ENCODE results near the gene GMPR2. TPM values are rescaled to one million over a fixed set of nuclear protein-coding genes. Genes with fewer than 3 reads are reported as not detected.

GMPR2 gene
- total RNA-seq, 1 donor from 2014 or later, result 73.2 TPM

DNA sequence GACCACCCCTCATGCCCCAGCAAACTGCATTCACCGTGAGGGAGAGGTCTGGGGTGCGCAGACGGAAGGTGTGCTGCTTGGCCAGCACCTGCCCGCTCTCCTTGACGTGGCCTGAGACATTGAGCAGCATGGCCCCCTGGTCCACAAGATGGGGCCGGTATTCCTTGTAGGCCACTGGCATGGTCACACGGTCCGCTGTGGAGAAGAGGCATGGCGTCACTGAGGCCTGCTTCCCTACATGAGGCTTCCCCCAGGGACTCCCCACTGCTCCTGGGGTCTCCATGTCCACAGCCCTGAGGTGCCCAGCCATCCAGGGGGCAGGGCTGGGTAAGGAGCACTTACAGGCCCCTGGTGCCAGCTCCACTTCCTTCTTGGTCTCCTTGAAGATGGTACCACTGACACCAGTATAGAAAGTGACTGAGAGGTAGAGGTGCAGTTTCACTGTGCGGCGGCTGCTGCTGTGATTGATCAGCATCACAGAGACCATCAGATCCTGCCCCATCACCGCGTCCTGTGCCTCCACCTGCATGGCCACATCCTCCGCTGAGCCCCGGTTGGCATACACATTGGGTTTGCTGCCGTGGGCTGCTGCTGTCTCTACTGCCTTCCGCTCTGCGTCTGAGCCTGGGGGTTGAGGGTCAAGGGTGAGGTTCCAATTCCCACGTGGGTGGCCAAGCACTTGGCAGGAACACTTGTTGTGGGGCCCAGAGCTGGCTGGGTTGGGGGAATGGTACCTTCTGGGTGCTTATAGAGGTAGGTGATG, 22.1 kb downstream of the GMPR2 start:
- H3K9me3 ChIP-seq, result no peaks in the 10 kb centered on the region
- H3K4me1 ChIP-seq, result peaks cover 5% of the 10 kb centered on the region
- H3K27me3 ChIP-seq, result no peaks in the 10 kb centered on the region
- TF ChIP-seq, protein P1, sequence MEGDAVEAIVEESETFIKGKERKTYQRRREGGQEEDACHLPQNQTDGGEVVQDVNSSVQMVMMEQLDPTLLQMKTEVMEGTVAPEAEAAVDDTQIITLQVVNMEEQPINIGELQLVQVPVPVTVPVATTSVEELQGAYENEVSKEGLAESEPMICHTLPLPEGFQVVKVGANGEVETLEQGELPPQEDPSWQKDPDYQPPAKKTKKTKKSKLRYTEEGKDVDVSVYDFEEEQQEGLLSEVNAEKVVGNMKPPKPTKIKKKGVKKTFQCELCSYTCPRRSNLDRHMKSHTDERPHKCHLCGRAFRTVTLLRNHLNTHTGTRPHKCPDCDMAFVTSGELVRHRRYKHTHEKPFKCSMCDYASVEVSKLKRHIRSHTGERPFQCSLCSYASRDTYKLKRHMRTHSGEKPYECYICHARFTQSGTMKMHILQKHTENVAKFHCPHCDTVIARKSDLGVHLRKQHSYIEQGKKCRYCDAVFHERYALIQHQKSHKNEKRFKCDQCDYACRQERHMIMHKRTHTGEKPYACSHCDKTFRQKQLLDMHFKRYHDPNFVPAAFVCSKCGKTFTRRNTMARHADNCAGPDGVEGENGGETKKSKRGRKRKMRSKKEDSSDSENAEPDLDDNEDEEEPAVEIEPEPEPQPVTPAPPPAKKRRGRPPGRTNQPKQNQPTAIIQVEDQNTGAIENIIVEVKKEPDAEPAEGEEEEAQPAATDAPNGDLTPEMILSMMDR (IDR thresholded peaks at IDR 0.05), result no peak
- H3K27ac ChIP-seq, result no peak overlapping the region
- no peak for ATAC-seq
- H3K36me3 ChIP-seq, result peaks cover 10% of the 10 kb centered on the region
- intact Hi-C loops (cut with DNase I), result no loop called here
- no peak overlapping the region for H3K4me3 ChIP-seq
- no peak for DNase-seq

DNA sequence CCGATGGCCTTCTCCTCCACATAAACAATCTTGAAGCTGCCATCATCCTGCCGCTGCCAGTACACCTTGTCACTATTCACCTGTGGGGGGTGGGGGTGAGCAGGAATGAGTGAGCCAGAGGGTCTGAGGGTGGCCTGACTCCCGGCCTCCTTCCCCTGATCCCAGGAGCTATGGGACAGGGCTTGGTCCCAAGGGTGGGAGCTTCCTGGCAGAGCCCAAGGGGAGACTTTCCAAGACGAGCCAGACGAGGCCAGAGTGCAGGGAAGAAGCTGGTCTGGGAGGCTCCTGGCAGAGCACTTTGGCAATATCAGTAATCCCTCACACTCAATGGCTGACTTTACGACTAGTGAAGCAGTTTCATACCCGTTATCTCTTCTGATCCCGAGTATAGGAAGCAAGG, 22.7 kb downstream of the GMPR2 start:
- no peak for DNase-seq
- no peak for ATAC-seq
- Histone ChIP-seq H3K4me1 (peaks cover 5% of the 10 kb centered on the region), H3K36me3 (peaks cover 10% of the 10 kb centered on the region), H3K9me3 (no peaks in the 10 kb centered on the region), H3K27me3 (no peaks in the 10 kb centered on the region), H3K27ac (no peak overlapping the region), H3K4me3 (no peak overlapping the region)
- TF ChIP-seq, protein P1 (IDR thresholded peaks at IDR 0.05), result no peak
- intact Hi-C loops (cut with DNase I), result no loop called here

DNA sequence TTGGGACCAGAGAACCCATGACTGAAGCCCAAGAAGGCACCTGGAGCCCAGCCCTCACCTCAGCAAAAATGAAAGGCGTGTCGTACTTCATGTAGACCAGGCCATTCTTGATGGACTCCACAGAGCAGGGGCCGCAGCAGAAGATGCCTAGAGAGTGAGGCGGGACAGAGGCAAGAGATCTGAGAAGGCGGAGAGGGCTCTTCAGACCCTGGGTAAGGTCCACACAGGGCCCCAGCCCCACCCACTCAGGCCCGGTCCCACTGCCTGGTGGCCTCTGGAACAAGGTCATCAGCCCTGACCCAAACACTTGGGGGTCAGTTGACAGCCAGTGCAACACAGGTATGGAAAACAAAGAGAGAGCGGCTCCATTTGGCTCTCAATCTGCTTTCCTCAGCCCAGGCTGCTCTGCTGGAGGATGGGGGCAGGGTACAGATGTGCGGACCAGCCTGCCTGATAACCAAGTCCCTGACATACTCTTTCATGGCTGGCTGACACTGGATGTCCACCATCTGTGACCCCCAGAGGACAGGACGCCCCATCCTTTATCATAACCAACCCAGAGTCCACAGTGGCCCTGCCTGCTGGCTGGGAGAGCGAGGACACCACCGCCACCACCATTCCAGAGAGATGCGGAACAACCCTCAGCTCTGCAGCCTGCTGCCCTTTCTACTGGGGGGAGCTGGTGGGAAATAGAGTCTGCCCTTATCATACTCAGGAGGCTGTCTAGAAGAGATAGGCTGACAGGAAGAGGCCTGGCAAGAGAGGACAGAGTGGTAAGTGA, 23.4 kb downstream of the GMPR2 start:
- TF ChIP-seq, protein P1 (IDR thresholded peaks at IDR 0.05), result no peak
- no peaks in the 10 kb centered on the region for H3K27me3 ChIP-seq
- H3K4me3 ChIP-seq, result no peak overlapping the region
- no peak for DNase-seq
- intact Hi-C loops (cut with DNase I), result no loop called here
- H3K4me1 ChIP-seq, result peaks cover 5% of the 10 kb centered on the region
- no peak for ATAC-seq
- peaks cover 10% of the 10 kb centered on the region for H3K36me3 ChIP-seq
- H3K9me3 ChIP-seq, result no peaks in the 10 kb centered on the region
- no peak overlapping the region for H3K27ac ChIP-seq

DNA sequence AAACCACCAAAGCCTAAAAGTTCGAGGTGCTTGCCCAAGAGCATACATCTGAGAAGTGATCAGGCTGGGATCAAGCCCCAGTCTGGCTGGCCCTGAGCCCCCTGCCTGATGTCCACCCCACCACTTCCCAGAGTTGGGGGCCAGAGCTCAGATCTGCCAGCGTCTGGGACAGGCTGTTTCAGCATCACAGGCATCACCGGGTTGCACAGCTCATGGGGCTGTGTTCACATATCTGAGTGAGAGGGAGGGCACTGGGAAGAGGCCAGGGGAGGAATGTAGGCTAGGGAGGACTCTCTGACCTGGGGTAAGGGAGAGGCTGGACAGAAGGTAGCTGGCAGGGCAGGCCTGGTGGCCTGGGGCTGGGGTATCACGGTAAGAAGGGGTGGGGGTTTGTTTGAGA, 24.2 kb downstream of the GMPR2 start:
- peaks cover 10% of the 10 kb centered on the region for H3K36me3 ChIP-seq
- no peaks in the 10 kb centered on the region for H3K27me3 ChIP-seq
- no peaks in the 10 kb centered on the region for H3K9me3 ChIP-seq
- DNase-seq, result no peak
- no peak overlapping the region for H3K27ac ChIP-seq
- intact Hi-C loops (cut with DNase I), result no loop called here
- TF ChIP-seq, protein P1 (IDR thresholded peaks at IDR 0.05), result no peak
- no peak overlapping the region for H3K4me3 ChIP-seq
- H3K4me1 ChIP-seq, result peaks cover 5% of the 10 kb centered on the region
- peak; percentile 22 for ATAC-seq

DNA sequence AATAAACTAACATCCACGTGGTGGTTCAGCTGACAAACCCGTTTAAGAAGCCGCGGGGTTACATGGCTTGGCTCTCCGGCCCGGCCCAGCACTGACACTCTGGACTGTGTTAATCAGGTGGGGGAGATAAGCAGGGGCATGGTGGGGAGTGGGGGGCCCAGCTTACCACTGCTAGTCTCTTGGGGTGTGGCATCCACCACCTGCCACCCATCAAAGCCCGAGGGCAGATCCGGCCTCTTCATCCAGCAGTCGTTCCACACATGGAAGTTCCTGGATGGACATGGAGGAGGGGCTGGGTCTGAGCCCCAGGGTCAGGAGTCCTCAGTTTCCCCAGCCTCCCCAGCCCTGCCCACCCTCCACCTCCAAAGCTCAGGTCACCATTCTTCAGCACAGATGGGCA, 25.4 kb downstream of the GMPR2 start:
- intact Hi-C loops (cut with DNase I), result no loop called here
- Histone ChIP-seq H3K4me1 (peaks cover 5% of the 10 kb centered on the region), H3K4me3 (no peak overlapping the region), H3K36me3 (peaks cover 10% of the 10 kb centered on the region), H3K27me3 (no peaks in the 10 kb centered on the region), H3K9me3 (no peaks in the 10 kb centered on the region), H3K27ac (no peak overlapping the region)
- TF ChIP-seq, protein P1 (IDR thresholded peaks at IDR 0.05), result no peak
- DNase-seq, result no peak
- ATAC-seq, result no peak

All from upper lobe of right lung (tissue), 1 donor.